IMR-90 (cell line): ENCODE measurements around the gene SRPK2. TPM values are rescaled to one million over a fixed set of nuclear protein-coding genes. Genes with fewer than 3 reads are reported as not detected.

ENCODE experiments used
- ATAC-seq: fragments of 200-7000 bp; cut with Tn5 transposase; 2 replicates; pipeline ENCODE4 v1.9.1; 2020; ENCODE audit warnings: low read depth, mild to moderate bottlenecking, moderate library complexity
- BruUV-seq: library from RNA; stranded (reverse); fragments of 400-500 nt; replicated peaks from 2 replicates; lab custom pipeline; 2021; lab: Mats Ljungman, UMichigan
- CTCF ChIA-PET: fragments of 300-600 bp; formaldehyde crosslinking; extraction: SDS; loops from one replicate; lab custom pipeline; 2021; ENCODE audit warnings: antibody characterized with exemption; lab: Yijun Ruan, JAX
- POLR2A ChIA-PET: fragments of 300-600 bp; sonication (Branson Sonifier 250); formaldehyde crosslinking; loops from one replicate; lab custom pipeline; 2022; ENCODE audit warnings: antibody characterized with exemption; ENCODE audit not compliant: unreplicated experiment; lab: Charles Lee
- DNase-seq: peaks from one replicate; pipeline ENCODE4 v3.0.0; 2013
- H2AFZ ChIP-seq: replicated peaks from 2 replicates; pipeline ENCODE3; 2013; ENCODE audit warnings: low read length, mild to moderate bottlenecking; ENCODE audit not compliant: poor library complexity
- H2AK5ac ChIP-seq: 2 replicates; pipeline ENCODE4 v1.6.1; 2013; ENCODE audit warnings: low read depth, low read length, inconsistent platforms
- H2AK9ac ChIP-seq: replicated peaks from 2 replicates; pipeline ENCODE3; 2013; ENCODE audit warnings: mild to moderate bottlenecking, low read depth, low read length, moderate library complexity; ENCODE audit not compliant: poor library complexity
- H2BK120ac ChIP-seq: 2 replicates; pipeline ENCODE4 v1.6.1; 2013; ENCODE audit warnings: low read depth, low read length, inconsistent platforms
- H2BK15ac ChIP-seq: 3 replicates; pipeline ENCODE4 v1.6.1; 2013; ENCODE audit warnings: low read depth, low read length, inconsistent platforms
- H2BK20ac ChIP-seq: 2 replicates; pipeline ENCODE4 v1.6.1; 2013; ENCODE audit warnings: low read depth, mild to moderate bottlenecking, inconsistent platforms, low read length, moderate library complexity
- H2BK5ac ChIP-seq: 2 replicates; pipeline ENCODE4 v1.6.1; 2013; ENCODE audit warnings: mild to moderate bottlenecking, low read depth, low read length, inconsistent platforms; ENCODE audit not compliant: poor library complexity, severe bottlenecking
- H3K14ac ChIP-seq: replicated peaks from 2 replicates; pipeline ENCODE4 v1.6.1; 2013; ENCODE audit warnings: low read depth, low read length, inconsistent platforms
- H3K18ac ChIP-seq: 2 replicates; pipeline ENCODE4 v1.6.1; 2013; ENCODE audit warnings: low read depth, low read length, control low read depth
- H3K23ac ChIP-seq: 2 replicates; pipeline ENCODE4 v1.6.1; 2013; ENCODE audit warnings: low read depth, low read length, inconsistent platforms
- H3K27ac ChIP-seq: 2 replicates; pipeline ENCODE4 v1.5.1; 2013; ENCODE audit warnings: mild to moderate bottlenecking, control low read depth, low read length; ENCODE audit not compliant: insufficient read depth
- H3K27me3 ChIP-seq: 2 replicates; pipeline ENCODE4 v1.6.1; 2013; ENCODE audit warnings: low read length; ENCODE audit not compliant: control insufficient read depth, insufficient read depth
- H3K36me3 ChIP-seq: 2 replicates; pipeline ENCODE4 v1.6.1; 2013; ENCODE audit warnings: low read length, mixed read lengths; ENCODE audit not compliant: control insufficient read depth, insufficient read depth
- H3K4ac ChIP-seq: 2 replicates; pipeline ENCODE4 v1.6.1; 2013; ENCODE audit warnings: low read depth, low read length, inconsistent platforms
- H3K4me1 ChIP-seq: 2 replicates; pipeline ENCODE4 v1.6.1; 2013; ENCODE audit warnings: low read length, mixed read lengths; ENCODE audit not compliant: control insufficient read depth, insufficient read depth
- H3K4me2 ChIP-seq: 2 replicates; pipeline ENCODE4 v1.6.1; 2013; ENCODE audit warnings: low read depth, mild to moderate bottlenecking, control low read depth, low read length, moderate library complexity
- H3K4me3 ChIP-seq: 2 replicates; pipeline ENCODE4 v1.5.1; 2013; ENCODE audit warnings: low read depth, mild to moderate bottlenecking, control low read depth, low read length, moderate library complexity; ENCODE audit not compliant: insufficient read depth
- H3K56ac ChIP-seq: 2 replicates; pipeline ENCODE4 v1.6.1; 2013; ENCODE audit warnings: low read length, inconsistent platforms; ENCODE audit not compliant: insufficient read depth; ENCODE audit errors: extremely low read depth
- H3K79me1 ChIP-seq, 2 experiments: 2 replicates each; pipeline ENCODE4 v1.6.1; 2013; ENCODE audit warnings: low read length in 2 of 2, inconsistent platforms in 1 of 2, low read depth in 1 of 2
- H3K9ac ChIP-seq: 2 replicates; pipeline ENCODE4 v1.6.1; 2013; ENCODE audit warnings: low read depth, low read length, control low read depth
- H3K9me1 ChIP-seq: 2 replicates; pipeline ENCODE4 v1.6.1; 2013; ENCODE audit warnings: low read length, inconsistent platforms; ENCODE audit not compliant: insufficient read depth
- H3K9me3 ChIP-seq: 2 replicates; pipeline ENCODE4 v1.6.1; 2013; ENCODE audit warnings: low read length; ENCODE audit not compliant: control insufficient read depth, insufficient read depth
- H4K20me1 ChIP-seq: 2 replicates; pipeline ENCODE4 v1.6.1; 2013; ENCODE audit warnings: low read length, inconsistent platforms; ENCODE audit not compliant: insufficient read depth
- H4K5ac ChIP-seq: 2 replicates; pipeline ENCODE4 v1.6.1; 2013; ENCODE audit warnings: mild to moderate bottlenecking, low read depth, low read length, control low read depth
- H4K8ac ChIP-seq, 2 experiments: 2 replicates each; pipeline ENCODE4 v1.6.1; 2013; ENCODE audit warnings: low read depth in 2 of 2, low read length in 2 of 2, control low read depth in 1 of 2, inconsistent platforms in 1 of 2
- H4K91ac ChIP-seq: 2 replicates; pipeline ENCODE4 v1.6.1; 2013; ENCODE audit warnings: low read depth, low read length, inconsistent platforms; ENCODE audit not compliant: insufficient read depth
- BHLHE40 ChIP-seq: fragments of 150-350 bp; IDR thresholded peaks from 2 replicates; pipeline ENCODE4 v1.6.1; 2016; ENCODE audit warnings: mild to moderate bottlenecking, low read depth, low read length
- CHD1 ChIP-seq: IDR thresholded peaks from 2 replicates; pipeline ENCODE4 v1.6.1; 2012; ENCODE audit warnings: low read depth, low read length, improper control_type of control experiment
- FOS ChIP-seq: fragments of 150-350 bp; IDR thresholded peaks from 2 replicates; pipeline ENCODE4 v1.6.1; 2016; ENCODE audit warnings: low read depth, low read length
- MAFK ChIP-seq: IDR thresholded peaks from 2 replicates; pipeline ENCODE4 v1.6.1; 2012; ENCODE audit warnings: low read depth, low read length, improper control_type of control experiment
- RCOR1 ChIP-seq: IDR thresholded peaks from 2 replicates; pipeline ENCODE4 v1.6.1; 2012; ENCODE audit warnings: mild to moderate bottlenecking, low read length, improper control_type of control experiment; ENCODE audit not compliant: insufficient replicate concordance
- RFX5 ChIP-seq: IDR thresholded peaks from 2 replicates; pipeline ENCODE4 v1.8.0; 2012; ENCODE audit warnings: low read depth, mild to moderate bottlenecking, low read length, moderate library complexity
- SMC3 ChIP-seq: fragments of 150-350 bp; IDR thresholded peaks from 2 replicates; pipeline ENCODE4 v1.6.1; 2016; ENCODE audit warnings: low read depth, mild to moderate bottlenecking, antibody characterized with exemption, low read length, moderate library complexity
- WGBS, 2 experiments: methylation state at CpG; one replicate each; pipeline versions ENCODE4 v1.1.5 to v1.1.7; 2013; ENCODE audit warnings: missing lambda C conversion rate in 2 of 2; ENCODE audit not compliant: insufficient read length in 1 of 2; ENCODE audit errors: extremely low coverage in 2 of 2; 5-methylcytosine and 5-hydroxymethylcytosine counted together
- dilution Hi-C: fragments of 300-500 bp; cut with HindIII; formaldehyde crosslinking; loops from one replicate; pipeline ENCODE4 v1.14.3; 2018; ENCODE audit warnings: low sequenced_read_pairs; ENCODE audit not compliant: unreplicated experiment
- in situ Hi-C: fragments of 300-500 bp; cut with MboI; formaldehyde crosslinking; loops from 3 replicates; pipeline ENCODE4 v1.14.3; 2019; ENCODE audit warnings: low sequenced_read_pairs, inconsistent platforms, mixed read lengths
- intact Hi-C: fragments of 100-400 bp; cut with micrococcal nuclease; formaldehyde crosslinking; loops from 2 replicates; pipeline ENCODE4 v1.10.0; 2022
- polyA plus RNA-seq, 3 experiments: library from polyadenylated mRNA; depleted of rRNA; stranded (reverse); fragments of >200 nt; gene quantifications; 2 replicates each; pipeline ENCODE4 v1.2.3, GENCODE V29; 2012; ENCODE audit warnings: low replicate concordance in 1 of 3
- total RNA-seq: library from RNA; depleted of rRNA; stranded (reverse); fragments of >200 nt; gene quantifications from 2 replicates; pipeline ENCODE4 v1.2.3, GENCODE V29; 2012
- TF ChIP-seq, protein P1 (sequence below): fragments of 150-350 bp; IDR thresholded peaks from 2 replicates; pipeline ENCODE4 v1.6.1; 2017; ENCODE audit warnings: mild to moderate bottlenecking, antibody characterized with exemption, low read length, low read depth
- TF ChIP-seq, protein P2 (sequence below): conservative IDR thresholded peaks from 2 replicates; pipeline ENCODE4 v1.5.1; 2012; ENCODE audit warnings: mild to moderate bottlenecking, low read depth, low read length, improper control_type of control experiment
- TF ChIP-seq, protein P3 (sequence below): fragments of 150-350 bp; IDR thresholded peaks from 2 replicates; pipeline ENCODE4 v1.6.1; 2016; ENCODE audit warnings: low read depth, mild to moderate bottlenecking, low read length, moderate library complexity, borderline replicate concordance

SRPK2 gene
- total and polyA plus RNA-seq, 2 of the 4 experiments (the other 2 are of a cell fraction), result 13.2 to 33.0 TPM

DNA sequence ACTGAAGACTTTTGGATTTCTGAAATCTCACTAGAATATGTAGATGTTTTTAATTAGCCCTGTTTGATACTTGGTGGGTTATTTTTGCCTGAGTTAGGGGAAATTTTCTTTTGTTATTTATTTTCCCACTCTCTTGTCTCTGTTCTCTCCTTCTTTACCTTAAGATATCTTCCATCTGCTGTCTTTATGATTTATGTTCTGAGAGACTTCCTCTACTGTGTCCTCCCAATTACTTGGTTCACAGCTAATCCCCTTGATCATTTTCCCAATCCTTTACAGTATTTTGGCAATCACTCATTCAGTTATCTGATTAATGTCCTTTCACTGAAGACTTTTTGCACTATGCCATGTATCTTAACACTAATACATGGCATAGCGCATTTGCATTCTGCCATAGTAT lies 49.5 kb upstream of the SRPK2 start:
- Histone ChIP-seq H3K23ac (no peak overlapping the region), H4K8ac (no peak overlapping the region), H3K36me3 (no peaks in the 10 kb centered on the region), H4K20me1 (no peaks in the 10 kb centered on the region), H3K9ac (no peak overlapping the region), H2AK5ac (no peak overlapping the region), H2BK15ac (no peak overlapping the region), H2AFZ (no peak overlapping the region), H2BK20ac (no peak overlapping the region), H2BK5ac (no peak overlapping the region), H3K27me3 (no peaks in the 10 kb centered on the region), H3K4me3 (no peak overlapping the region), H4K91ac (no peak overlapping the region), H3K9me1 (peaks cover 9% of the 10 kb centered on the region), H2BK120ac (no peak overlapping the region), H3K14ac (no peak overlapping the region), H3K56ac (no peak overlapping the region), H3K4me1 (peaks cover 7% of the 10 kb centered on the region), H3K27ac (no peak overlapping the region), H2AK9ac (no peak overlapping the region), H3K9me3 (no peaks in the 10 kb centered on the region), H3K18ac (no peak overlapping the region; the same call in 1 of the 2 replicates), H3K4ac (no peak overlapping the region), H4K5ac (no peak overlapping the region), H3K4me2 (no peak overlapping the region), H3K79me1 (no peaks in the 10 kb centered on the region)
- CTCF ChIA-PET, result no interaction called here
- no peak for DNase-seq
- BruUV-seq, result no TSS peak
- ATAC-seq, result no peak
- dilution Hi-C loops (no loop called here), in situ Hi-C loops (no loop called here), intact Hi-C loops (no loop called here)
- no peak for TF ChIP-seq CHD1
- no peak for TF ChIP-seq RCOR1
- no peak for TF ChIP-seq BHLHE40
- TF ChIP-seq, protein P1, sequence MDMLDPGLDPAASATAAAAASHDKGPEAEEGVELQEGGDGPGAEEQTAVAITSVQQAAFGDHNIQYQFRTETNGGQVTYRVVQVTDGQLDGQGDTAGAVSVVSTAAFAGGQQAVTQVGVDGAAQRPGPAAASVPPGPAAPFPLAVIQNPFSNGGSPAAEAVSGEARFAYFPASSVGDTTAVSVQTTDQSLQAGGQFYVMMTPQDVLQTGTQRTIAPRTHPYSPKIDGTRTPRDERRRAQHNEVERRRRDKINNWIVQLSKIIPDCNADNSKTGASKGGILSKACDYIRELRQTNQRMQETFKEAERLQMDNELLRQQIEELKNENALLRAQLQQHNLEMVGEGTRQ, result no peak
- TF ChIP-seq SMC3, result no peak
- TF ChIP-seq FOS, result no peak
- TF ChIP-seq RFX5, result no peak
- TF ChIP-seq, protein P2, sequence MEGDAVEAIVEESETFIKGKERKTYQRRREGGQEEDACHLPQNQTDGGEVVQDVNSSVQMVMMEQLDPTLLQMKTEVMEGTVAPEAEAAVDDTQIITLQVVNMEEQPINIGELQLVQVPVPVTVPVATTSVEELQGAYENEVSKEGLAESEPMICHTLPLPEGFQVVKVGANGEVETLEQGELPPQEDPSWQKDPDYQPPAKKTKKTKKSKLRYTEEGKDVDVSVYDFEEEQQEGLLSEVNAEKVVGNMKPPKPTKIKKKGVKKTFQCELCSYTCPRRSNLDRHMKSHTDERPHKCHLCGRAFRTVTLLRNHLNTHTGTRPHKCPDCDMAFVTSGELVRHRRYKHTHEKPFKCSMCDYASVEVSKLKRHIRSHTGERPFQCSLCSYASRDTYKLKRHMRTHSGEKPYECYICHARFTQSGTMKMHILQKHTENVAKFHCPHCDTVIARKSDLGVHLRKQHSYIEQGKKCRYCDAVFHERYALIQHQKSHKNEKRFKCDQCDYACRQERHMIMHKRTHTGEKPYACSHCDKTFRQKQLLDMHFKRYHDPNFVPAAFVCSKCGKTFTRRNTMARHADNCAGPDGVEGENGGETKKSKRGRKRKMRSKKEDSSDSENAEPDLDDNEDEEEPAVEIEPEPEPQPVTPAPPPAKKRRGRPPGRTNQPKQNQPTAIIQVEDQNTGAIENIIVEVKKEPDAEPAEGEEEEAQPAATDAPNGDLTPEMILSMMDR, result no peak
- TF ChIP-seq, protein P3, sequence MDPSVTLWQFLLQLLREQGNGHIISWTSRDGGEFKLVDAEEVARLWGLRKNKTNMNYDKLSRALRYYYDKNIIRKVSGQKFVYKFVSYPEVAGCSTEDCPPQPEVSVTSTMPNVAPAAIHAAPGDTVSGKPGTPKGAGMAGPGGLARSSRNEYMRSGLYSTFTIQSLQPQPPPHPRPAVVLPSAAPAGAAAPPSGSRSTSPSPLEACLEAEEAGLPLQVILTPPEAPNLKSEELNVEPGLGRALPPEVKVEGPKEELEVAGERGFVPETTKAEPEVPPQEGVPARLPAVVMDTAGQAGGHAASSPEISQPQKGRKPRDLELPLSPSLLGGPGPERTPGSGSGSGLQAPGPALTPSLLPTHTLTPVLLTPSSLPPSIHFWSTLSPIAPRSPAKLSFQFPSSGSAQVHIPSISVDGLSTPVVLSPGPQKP, result no peak
- TF ChIP-seq MAFK, result no peak
- no CpG with 5 or more reads among the region's 1 CpG for WGBS, 2 experiments
- POLR2A ChIA-PET, result no interaction called here
